Liver (tissue), 9 donors: ENCODE measurements around the gene PTPRD. TPM values are rescaled to one million over a fixed set of nuclear protein-coding genes. Genes with fewer than 3 reads are reported as not detected.

Experiments
- DNase-seq: peaks from one replicate; pipeline ENCODE4 v3.0.0-alpha.2; 2017; ENCODE audit warnings: low spot score
- H3K27ac ChIP-seq, 2 donors: one replicate each; pipeline ENCODE4 v1.7.0; 2013; ENCODE audit warnings: inconsistent platforms in 2 of 2, low read length in 2 of 2, control low read depth in 1 of 2, low read depth in 1 of 2, mild to moderate bottlenecking in 1 of 2
- H3K27me3 ChIP-seq, 4 donors: one replicate each; pipeline versions ENCODE4 v1.6.1 to v1.7.0; 2013; ENCODE audit warnings: low read length in 3 of 4, inconsistent platforms in 1 of 4, mild to moderate bottlenecking in 1 of 4, moderate library complexity in 1 of 4; ENCODE audit not compliant: control insufficient read depth in 4 of 4, insufficient read depth in 4 of 4
- H3K36me3 ChIP-seq, 4 donors: one replicate each; pipeline versions ENCODE4 v1.6.1 to v1.7.0; 2013; ENCODE audit warnings: low read length in 3 of 4, mild to moderate bottlenecking in 3 of 4, low read depth in 1 of 4, moderate library complexity in 1 of 4; ENCODE audit not compliant: control insufficient read depth in 4 of 4, insufficient read depth in 3 of 4
- H3K4me1 ChIP-seq, 4 donors: one replicate each; pipeline versions ENCODE4 v1.6.1 to v1.7.0; 2013; ENCODE audit warnings: low read length in 3 of 4, mild to moderate bottlenecking in 3 of 4, moderate library complexity in 1 of 4; ENCODE audit not compliant: control insufficient read depth in 4 of 4, insufficient read depth in 4 of 4
- H3K4me3 ChIP-seq, 3 donors: one replicate each; pipeline versions ENCODE4 v1.6.1 to v1.7.0; 2013; ENCODE audit warnings: low read length in 3 of 3, control low read depth in 1 of 3, low read depth in 1 of 3, mild to moderate bottlenecking in 1 of 3
- H3K9ac ChIP-seq, 2 donors: one replicate each; pipeline ENCODE4 v1.7.0; 2013; ENCODE audit warnings: low read length in 2 of 2, mild to moderate bottlenecking in 2 of 2, moderate library complexity in 2 of 2, control low read depth in 1 of 2, low read depth in 1 of 2
- H3K9me3 ChIP-seq, 4 donors: one replicate each; pipeline versions ENCODE4 v1.6.1 to v1.7.0; 2013; ENCODE audit warnings: low read length in 3 of 4; ENCODE audit not compliant: control insufficient read depth in 4 of 4
- ATF3 ChIP-seq: IDR thresholded peaks from 2 replicates; pipeline ENCODE4 v1.6.1; 2016; ENCODE audit warnings: antibody characterized with exemption
- CTCF ChIP-seq: fragments of 150-350 bp; IDR thresholded peaks from 2 replicates; pipeline ENCODE4 v1.5.1; 2017; ENCODE audit warnings: improper control_type of control experiment, low read depth, low read length; ENCODE audit not compliant: missing input control
- EGR1 ChIP-seq, 2 donors: IDR thresholded peaks; 2 replicates each; pipeline ENCODE4 v1.6.1; 2016 to 2018; ENCODE audit warnings: antibody characterized with exemption in 2 of 2, low read depth in 2 of 2
- FOXA1 ChIP-seq: IDR thresholded peaks from 2 replicates; pipeline ENCODE4 v1.6.1; 2016; ENCODE audit warnings: antibody characterized with exemption
- GABPA ChIP-seq, 2 donors: IDR thresholded peaks in 1 of 2; conservative IDR thresholded peaks in 1 of 2; 2 replicates each; pipeline ENCODE4 v1.6.1; 2016; ENCODE audit warnings: antibody characterized with exemption in 2 of 2, mild to moderate bottlenecking in 1 of 2, moderate library complexity in 1 of 2
- HNF4A ChIP-seq, 2 donors: conservative IDR thresholded peaks; 2 replicates each; pipeline ENCODE4 v1.6.1; 2016; ENCODE audit warnings: antibody characterized with exemption in 2 of 2, mild to moderate bottlenecking in 2 of 2
- HNF4G ChIP-seq: IDR thresholded peaks from 2 replicates; pipeline ENCODE4 v1.6.1; 2016; ENCODE audit warnings: antibody characterized with exemption
- JUND ChIP-seq, 2 donors: IDR thresholded peaks; 2 replicates each; pipeline ENCODE4 v1.6.1; 2016; ENCODE audit warnings: antibody characterized with exemption in 2 of 2
- MAX ChIP-seq: IDR thresholded peaks from 2 replicates; pipeline ENCODE4 v1.6.1; 2016; ENCODE audit warnings: antibody characterized with exemption
- RAD21 ChIP-seq, 2 donors: IDR thresholded peaks; 2 replicates each; pipeline ENCODE4 v1.6.1; 2016; ENCODE audit warnings: antibody characterized with exemption in 2 of 2, mild to moderate bottlenecking in 2 of 2
- REST ChIP-seq: IDR thresholded peaks from 2 replicates; pipeline ENCODE4 v1.6.1; 2016; ENCODE audit warnings: antibody characterized with exemption, mild to moderate bottlenecking
- RXRA ChIP-seq, 2 donors: IDR thresholded peaks; 2 replicates each; pipeline ENCODE4 v1.6.1; 2017 to 2018; ENCODE audit warnings: antibody characterized with exemption in 2 of 2, mild to moderate bottlenecking in 1 of 2
- YY1 ChIP-seq: IDR thresholded peaks from 2 replicates; pipeline ENCODE4 v1.6.1; 2016; ENCODE audit warnings: antibody characterized with exemption, mild to moderate bottlenecking
- ZBTB33 ChIP-seq: IDR thresholded peaks from 2 replicates; pipeline ENCODE4 v1.6.1; 2016; ENCODE audit warnings: antibody characterized with exemption
- WGBS: extraction: QIAGEN DNeasy Blood & Tissue Kit; methylation state at CpG from one replicate; pipeline ENCODE4 v1.1.7; 2013; 5-methylcytosine and 5-hydroxymethylcytosine counted together
- polyA plus RNA-seq, 2 donors: library from polyadenylated mRNA; stranded (reverse) in 1 of 2; unstranded in 1 of 2; fragments of 200-250 nt in 1 of 2; fragments of >200 nt in 1 of 2; fragmentation: Nextera tagmentation in 1 of 2; extraction: Ambion mirVana in 1 of 2; gene quantifications; one replicate each; pipeline versions ENCODE4 v1.2.1 to v1.2.3, GENCODE V29; 2013 to 2015
- total RNA-seq, 2 donors: library from RNA; depleted of rRNA; stranded (reverse); fragments of >200 nt; gene quantifications; one replicate each; pipeline ENCODE4 v1.2.3, GENCODE V29; 2014
- donor health status: healthy.
- donor health status: healthy.
- donor health status: healthy.
- donor health status: healthy.
- donor health status: healthy.

PTPRD gene
- total and polyA plus RNA-seq, 4 donors: 0.78 to 34.2 (median 4.7) TPM

- peaks cover 0 to 1% (median 0%) of the 10 kb centered on the region in 4 donors for H3K36me3 ChIP-seq
These were observed 2002.5 kb downstream of the PTPRD start for GRCh38 chr9:8610256-8610655.

GRCh38 chr9:8605096-8605495 is 2007.7 kb downstream of the PTPRD start:
- no peak overlapping the region for H3K27ac ChIP-seq
- H3K4me1 ChIP-seq: no peaks in the 10 kb centered on the region
- H3K27me3 ChIP-seq: no peaks in the 10 kb centered on the region
- H3K4me3 ChIP-seq: no peak overlapping the region
- DNase-seq: no peak
- peaks cover 0 to 1% (median 0%) of the 10 kb centered on the region in 4 donors for H3K36me3 ChIP-seq
- no peak overlapping the region for H3K9ac ChIP-seq
- H3K9me3 ChIP-seq: no peaks in the 10 kb centered on the region
- WGBS: 87% methylated on average over 2 of the region's 2 CpGs
- TF ChIP-seq ZBTB33 (no peak), RAD21 (IDR thresholded peaks at IDR 0.05) (no peak), FOXA1 (no peak), ATF3 (no peak), GABPA (IDR thresholded peaks at IDR 0.05 in 1 of 2, conservative IDR thresholded peaks at IDR 0.05 in 1 of 2) (no peak), CTCF (no peak), EGR1 (IDR thresholded peaks at IDR 0.05; ENCODE audit: low read depth in 2 of 2) (no peak), HNF4G (no peak), RXRA (IDR thresholded peaks at IDR 0.05) (no peak), YY1 (no peak), MAX (no peak), REST (no peak), JUND (IDR thresholded peaks at IDR 0.05) (no peak), HNF4A (conservative IDR thresholded peaks at IDR 0.05) (no peak)

More at GRCh38 chr9:8610256-8610655, 2002.5 kb downstream of the PTPRD start:
- WGBS: 72% methylated on average over 3 of the region's 3 CpGs
- H3K27ac ChIP-seq: no peak overlapping the region
- TF ChIP-seq REST (no peak), EGR1 (IDR thresholded peaks at IDR 0.05; ENCODE audit: low read depth in 2 of 2) (no peak), RAD21 (IDR thresholded peaks at IDR 0.05) (no peak), FOXA1 (no peak), YY1 (no peak), MAX (no peak), HNF4G (no peak)
- no peaks in the 10 kb centered on the region for H3K4me1 ChIP-seq
- no peak overlapping the region for H3K9ac ChIP-seq
- H3K9me3 ChIP-seq: no peaks in the 10 kb centered on the region
- DNase-seq: no peak
- no peak overlapping the region for H3K4me3 ChIP-seq
- H3K27me3 ChIP-seq: no peaks in the 10 kb centered on the region
